ENCODE measurements around the gene DUOX1.

DNA sequence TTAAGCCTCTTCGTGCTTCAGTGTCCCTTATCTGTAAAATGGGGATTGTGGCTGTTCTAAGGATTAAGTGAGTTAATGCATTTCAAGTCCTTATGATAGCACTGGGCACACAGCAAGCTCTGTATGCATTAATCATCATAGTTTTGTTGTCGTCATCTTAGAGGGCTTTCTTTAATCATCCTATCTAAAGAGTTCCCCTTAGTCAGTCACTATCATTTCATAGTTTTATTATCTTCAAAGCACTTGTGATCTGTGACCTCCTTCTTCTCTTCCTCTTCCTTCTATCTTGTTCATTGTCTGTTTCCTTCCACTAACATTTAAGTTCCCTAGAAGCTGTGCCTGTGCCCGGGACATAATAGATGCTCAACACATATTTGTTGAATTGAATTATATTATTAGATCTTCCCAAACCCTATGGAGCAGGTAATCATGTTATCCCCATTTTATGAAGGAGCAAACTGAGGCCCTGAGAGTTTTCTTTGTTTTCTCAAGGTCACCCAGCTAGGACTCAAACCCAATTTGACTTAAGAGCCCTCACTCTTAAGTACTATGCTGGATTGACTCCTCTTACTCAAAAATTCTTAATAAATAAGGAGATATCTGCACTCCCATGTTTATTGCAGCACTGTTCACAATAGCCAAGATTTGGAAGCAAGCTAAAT is 40.0 kb upstream of the DUOX1 start:
- TF ChIP-seq, protein P1, sequence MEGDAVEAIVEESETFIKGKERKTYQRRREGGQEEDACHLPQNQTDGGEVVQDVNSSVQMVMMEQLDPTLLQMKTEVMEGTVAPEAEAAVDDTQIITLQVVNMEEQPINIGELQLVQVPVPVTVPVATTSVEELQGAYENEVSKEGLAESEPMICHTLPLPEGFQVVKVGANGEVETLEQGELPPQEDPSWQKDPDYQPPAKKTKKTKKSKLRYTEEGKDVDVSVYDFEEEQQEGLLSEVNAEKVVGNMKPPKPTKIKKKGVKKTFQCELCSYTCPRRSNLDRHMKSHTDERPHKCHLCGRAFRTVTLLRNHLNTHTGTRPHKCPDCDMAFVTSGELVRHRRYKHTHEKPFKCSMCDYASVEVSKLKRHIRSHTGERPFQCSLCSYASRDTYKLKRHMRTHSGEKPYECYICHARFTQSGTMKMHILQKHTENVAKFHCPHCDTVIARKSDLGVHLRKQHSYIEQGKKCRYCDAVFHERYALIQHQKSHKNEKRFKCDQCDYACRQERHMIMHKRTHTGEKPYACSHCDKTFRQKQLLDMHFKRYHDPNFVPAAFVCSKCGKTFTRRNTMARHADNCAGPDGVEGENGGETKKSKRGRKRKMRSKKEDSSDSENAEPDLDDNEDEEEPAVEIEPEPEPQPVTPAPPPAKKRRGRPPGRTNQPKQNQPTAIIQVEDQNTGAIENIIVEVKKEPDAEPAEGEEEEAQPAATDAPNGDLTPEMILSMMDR (IDR thresholded peaks at IDR 0.05) = no peak
- no peak for TF ChIP-seq POLR2A (IDR thresholded peaks at IDR 0.05)
